Left forelimb (tissue), 1 donor: ENCODE measurements around the gene SUGT1.
"Not testable (repeated sequence)": the region's sequence is repeated elsewhere in the genome, so short reads cannot be mapped to it uniquely, and the experiment has no call there.

Source experiments
- DNase-seq: peaks from one replicate; pipeline ENCODE4 v3.0.0-alpha.2; 2018; ENCODE audit warnings: low spot score

SUGT1 gene

DNA sequence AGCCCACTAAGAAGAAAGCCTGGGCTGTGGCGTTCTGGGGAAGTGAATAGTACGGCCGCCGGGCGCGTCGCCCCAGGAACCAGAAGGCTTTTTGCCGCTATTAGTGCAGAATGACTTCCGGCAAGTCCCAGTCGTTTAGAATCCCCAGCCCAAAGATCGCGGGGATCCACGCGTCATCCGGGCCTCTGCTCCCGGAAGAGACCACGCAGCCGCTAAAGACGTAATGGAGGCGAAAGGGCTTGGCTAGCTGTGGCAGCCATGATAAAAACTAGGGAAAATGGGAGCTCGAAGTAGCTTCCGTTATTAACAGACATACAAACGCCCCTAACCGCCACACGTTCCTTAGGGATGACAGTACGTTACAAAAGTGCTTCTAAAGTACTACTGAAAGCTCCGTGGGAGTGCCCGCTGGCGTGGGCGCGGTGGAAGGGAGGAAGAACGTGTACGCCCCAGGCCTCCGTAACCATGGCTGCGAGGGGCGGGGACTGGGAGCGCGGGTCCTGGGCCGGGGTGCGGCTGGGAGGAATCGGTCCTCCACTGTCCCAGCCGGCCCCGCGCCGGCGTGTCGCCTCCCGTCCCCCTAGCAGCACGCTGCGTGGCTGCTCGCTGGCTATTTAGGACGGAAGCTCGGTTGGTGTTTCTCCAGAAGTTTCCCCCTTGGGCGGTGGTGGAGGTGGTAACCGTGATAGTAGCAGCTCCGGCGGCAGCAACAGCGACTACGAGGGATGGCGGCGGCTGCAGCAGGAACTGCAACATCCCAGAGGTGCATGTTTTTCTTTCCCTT is at the start of gene SUGT1:
SUGT1 (plus strand) TSS at position 641 of the 784 bp plus-strand sequence; CDS start at position 726, 85 bp downstream.
- DNase-seq = peak; percentile 99

- DNase-seq = not testable (repeated sequence)
Measured at GRCh38 chr13:52603316-52603715, 49.3 kb upstream of the SUGT1 start.

DNA sequence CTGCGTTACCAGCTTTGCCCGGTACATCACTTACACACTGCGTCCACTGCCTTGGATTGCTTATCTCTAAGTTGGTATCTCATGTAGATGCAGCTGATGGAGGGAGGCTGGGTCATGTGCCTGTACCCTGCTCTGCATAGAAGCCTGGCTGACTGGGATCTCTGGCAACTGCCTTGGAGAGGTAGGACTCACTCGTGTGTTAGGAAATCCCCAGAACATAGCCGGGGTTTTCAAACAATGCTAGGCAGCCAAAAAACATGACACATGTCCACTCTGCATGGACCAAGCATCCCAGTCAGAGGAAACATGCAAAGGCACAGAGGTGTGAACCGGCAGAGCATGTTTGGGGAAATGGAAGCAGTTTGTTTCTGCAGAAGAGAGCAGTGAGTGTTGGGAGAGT is 46.5 kb upstream of the SUGT1 start:
- DNase-seq = not testable (repeated sequence)

DNA sequence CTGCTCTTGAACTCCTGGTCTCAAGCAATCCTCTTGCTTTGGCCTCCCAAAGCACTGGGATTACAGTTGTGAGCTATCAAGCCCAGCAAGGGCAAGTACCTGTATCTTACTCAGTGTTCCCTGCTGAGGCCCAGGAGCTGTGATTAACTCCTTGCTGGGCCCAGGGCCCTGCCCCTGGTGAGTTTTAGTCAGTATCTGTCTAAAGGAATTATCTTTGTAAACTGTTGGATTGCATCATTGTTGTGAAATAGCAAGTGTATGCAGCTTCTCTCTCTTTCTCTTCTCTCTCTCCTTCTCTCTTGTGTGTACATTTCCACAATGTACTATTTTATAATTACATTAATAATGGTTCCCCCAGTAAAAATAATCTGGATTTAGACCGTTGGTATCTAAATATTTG is 45.8 kb upstream of the SUGT1 start:
- not testable (repeated sequence) for DNase-seq

GRCh38 chr13:52608184-52608583 is 44.5 kb upstream of the SUGT1 start:
- DNase-seq = not testable (repeated sequence)

DNA sequence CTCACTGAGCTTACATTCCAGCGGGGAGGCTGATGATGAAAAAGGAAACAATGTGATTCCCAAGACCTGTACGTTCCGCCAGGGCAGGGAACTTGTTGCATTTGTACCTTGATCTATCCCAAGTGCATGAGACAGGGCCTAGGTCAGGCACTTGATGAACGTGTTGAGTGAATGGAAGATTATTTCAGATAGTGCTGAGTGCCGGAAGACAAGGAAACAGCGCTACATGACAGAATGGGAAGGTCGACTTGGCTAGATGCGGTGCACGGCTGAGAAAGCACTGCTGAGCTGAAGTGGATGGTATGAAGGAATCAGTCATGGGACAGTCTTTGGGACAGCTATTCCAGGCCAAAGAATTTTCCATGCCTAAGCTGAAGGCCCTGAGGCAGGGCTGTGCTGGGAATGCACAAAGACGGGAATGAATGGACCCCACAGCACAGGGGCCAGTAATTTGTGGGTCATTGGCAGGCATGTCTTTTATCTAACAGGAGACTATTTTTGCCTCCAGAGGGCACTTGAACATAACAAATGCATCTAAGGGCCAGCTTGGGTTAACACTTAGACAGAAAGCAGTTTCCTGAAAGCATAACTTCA is 43.5 kb upstream of the SUGT1 start:
- not testable (repeated sequence) for DNase-seq

DNA sequence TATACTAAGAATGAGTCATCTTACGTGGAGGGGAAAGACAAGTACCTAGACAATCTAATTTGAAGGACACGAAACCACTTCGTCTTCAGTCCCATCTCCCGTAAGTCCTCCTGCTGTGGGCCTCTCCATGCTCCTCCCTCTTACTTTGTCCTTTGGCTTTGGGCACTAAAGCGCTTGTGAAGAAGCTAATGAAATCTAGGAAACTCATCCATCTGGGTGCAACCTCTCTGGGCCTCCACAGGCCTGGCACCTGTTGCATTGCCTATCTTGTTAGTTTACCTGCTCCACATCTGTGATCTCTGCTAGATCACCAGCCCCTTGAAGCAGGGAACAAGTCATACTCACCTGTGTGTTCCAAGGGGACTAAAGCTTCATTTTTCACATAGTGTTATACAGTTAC is 42.5 kb upstream of the SUGT1 start:
- not testable (repeated sequence) for DNase-seq

DNA sequence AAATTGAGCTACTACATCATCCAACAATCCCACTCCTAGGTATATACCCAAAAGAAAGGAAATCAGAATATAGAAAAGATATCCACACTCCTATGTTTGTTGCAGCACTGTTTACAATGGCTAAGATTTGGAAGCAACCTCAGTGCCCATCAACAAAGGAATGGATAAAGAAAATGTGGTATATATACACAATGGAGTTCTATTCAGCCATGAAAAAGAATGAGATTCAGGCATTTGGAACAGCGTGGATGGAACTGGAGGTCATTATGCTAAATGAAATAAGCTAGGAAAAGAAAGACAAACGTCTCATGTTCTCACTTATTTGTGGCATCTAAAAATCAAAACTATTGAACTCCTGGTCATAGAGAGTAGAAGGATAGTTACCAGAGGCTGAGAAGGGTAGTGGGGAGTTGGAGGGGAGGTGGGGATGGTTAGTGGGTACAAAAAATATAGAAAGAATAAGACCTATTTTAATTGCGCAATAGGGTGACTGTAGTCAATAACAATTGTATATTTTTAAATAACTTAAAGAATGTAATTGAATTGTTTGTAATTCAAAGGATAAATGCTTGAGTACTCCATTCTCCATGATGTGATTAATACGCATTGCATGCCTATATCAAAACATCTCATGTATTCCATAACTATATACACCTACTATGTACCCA is 37.4 kb upstream of the SUGT1 start:
- no peak for DNase-seq

DNA sequence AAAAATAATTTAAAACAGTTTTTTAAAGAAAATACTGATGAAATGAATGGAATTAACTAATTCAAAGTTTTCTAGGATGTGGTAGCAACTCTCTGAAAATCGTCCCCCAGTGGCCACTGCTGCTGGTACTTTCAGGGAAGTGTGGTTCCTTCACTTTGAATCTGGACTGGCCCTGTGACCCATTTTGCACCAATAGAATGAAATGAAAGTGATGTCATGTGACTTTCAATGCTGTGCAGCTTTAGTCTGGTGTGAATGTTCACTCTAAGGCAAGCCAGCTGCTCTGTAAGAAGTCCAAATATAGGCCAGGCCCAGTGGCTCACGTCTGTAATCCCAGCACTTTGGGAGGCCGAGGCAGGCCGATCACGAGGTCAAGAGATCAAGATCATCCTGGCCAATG is 36.8 kb upstream of the SUGT1 start:
- no peak for DNase-seq

DNA sequence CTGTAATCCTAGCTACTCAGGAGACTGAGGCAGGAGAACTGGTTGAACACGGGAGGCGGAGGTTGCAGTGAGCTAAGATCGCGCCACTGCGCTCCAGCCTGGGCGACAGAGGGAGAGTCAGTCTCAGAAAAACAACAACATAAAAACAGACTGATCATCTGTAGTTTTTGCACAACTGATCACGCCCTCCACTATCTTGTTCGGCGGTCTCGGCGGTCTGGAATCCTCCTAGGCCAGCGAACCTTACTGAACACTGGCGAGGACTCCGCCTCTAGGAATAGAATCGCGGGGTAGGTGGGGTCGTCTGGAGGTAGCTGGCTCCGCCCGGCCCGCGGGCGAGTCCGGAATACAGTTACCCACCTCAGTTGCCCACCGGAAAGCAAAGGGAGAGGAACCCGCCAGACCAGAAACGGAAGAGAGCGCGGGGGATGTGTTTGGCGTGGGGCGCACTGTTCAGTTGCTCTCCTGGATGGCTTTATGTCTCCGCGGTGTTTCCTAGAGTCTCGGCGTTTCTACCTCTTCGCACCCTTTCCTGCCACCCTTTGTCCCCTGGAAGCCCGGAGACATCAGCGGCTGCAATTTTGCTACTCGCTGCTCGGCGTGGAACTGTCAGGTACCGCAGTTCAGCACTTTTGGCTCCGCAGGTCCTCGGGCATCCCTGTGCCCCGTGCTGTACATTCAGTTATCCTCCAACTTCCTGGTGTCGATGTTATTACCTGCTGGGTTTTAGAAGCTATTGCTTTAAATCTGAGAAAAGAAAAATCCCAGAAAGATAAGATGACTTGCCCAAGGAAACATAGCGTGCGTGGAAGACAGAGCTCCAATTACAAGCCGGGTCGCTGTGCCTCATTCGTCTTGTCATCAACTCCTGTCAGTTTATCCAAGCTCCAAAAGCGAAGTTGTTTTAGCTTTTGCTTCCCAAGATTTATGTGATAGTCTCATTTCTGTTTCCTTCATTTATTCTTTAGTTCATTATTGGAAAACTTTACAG is 35.3 kb upstream of the SUGT1 start:
- DNase-seq = peak; percentile 88

DNA sequence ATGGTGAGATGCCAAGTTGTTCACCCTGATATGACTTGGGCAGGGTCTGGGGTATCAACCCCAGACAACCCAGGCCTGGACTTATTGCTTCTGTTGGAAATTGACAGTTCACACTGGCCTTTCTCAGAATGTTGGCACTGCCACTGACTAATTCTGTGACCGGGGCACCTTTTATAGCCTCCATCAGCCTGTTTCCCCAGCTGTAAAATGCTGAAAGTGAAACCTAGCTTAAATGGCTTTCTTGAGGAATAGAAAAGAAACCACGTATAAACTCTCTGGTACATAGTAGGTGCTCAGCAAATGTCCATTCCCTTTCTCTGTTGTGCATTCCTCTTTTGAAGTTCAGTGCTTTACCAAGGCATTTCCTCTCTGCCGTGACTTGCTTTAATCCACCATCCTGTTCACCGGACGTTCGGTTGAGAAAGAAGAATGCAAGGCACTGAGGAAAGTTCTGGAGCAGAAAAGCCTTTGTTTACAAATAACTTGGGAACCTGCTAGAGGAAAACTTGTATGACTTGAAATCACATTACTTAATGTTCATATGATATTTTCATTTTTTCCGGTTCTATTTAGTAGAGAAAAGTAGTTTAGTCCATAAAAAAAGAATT is 21.4 kb upstream of the SUGT1 start:
- DNase-seq = not testable (repeated sequence)

DNA sequence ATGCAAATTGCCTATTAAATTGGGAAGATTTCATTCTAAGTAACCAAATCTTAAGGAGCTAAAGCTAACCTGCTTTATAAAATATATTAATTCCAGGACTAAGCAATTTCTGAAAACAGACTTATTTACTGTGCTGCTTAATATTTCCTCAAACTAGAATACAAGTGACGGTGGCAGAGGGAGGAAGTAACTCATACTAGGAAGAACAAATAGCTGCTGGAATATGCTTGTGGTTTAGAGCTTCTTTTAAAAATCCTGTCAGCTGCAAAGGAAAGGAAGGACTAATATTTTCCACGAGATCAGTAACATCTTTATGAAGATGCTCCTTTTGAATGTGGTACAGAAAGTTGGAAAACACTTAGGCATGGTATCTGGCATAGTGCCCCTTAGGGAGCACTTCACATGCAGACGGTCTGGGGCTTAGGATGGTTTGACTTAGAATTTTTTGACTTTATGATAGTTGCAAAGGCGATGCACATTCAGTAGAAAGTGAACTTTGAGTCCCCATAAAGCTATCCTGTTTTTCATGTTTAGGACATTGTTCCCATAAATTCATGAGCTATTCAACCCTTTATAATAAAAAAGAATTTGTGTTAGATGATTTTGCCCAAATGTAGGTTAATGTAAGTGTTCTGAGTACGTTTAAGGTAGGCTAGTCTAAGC is 13.8 kb upstream of the SUGT1 start:
- DNase-seq = no peak

DNA sequence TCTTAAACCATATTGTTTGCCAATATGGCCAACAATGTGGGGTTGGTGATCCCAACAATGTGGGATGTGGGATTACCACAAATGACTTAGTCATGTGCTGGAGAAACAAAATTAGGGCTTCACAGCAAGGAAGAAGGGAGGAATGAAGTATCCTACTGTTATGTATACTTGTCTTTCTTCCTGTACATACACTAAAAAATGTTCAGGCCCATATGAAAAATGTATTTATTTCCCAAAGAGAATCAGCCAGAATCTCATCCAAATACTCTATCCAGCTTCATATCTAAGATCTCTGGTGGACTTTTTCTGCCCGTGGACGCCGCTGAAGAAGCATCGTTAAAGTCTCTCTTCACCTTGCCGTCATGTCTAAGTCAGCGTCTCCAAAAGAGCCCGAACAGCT is 10.5 kb upstream of the SUGT1 start, which contains the start of gene HNRNPA1L2:
HNRNPA1L2 (plus strand) TSS at position 301 of the 400 bp plus-strand sequence; CDS start at position 363, 62 bp downstream.
- DNase-seq = no peak

DNA sequence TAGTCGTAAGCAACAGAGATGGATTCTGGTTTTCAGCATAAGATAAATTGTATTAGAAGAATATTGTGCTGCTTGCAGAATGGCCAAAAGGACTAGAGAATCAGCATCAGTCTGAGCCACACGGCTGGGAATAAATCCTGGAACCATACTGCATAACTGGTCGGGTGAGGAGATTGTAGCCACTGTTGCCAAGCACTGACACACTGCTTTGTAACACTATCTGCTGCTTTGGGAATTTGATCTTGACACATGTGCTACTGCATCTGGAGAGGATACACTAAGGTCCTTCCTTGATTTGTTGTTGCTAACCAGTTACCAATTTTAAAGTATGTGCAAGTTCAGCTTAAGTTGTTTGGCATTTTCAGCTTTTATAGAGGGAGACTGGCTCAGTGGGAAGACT is 8.5 kb upstream of the SUGT1 start:
- DNase-seq = no peak

DNA sequence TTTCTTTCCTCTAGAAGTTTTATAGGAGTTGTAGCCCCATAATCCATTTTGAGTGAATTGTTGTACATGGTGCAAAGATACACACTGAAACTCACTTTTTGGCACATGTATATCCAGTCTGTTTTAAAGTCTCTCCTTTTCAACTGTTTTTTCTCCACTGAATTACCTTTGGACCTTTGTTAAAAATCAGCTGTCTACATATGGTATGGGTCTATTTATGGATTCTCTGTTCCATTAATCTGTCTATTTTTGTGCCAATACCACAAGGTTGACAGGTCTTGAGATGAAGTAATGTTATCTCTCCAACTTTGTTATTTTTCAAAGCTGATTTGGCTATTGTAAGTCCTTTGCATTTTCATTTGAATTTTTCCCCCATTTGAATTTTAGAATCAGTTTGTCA is 5.7 kb upstream of the SUGT1 start:
- no peak for DNase-seq

GRCh38 chr13:52650731-52651130 is 1.9 kb upstream of the SUGT1 start:
- no peak for DNase-seq

- no peak for DNase-seq
Measured at GRCh38 chr13:52651897-52652195, 790 bp upstream of the SUGT1 start.

- no peak for DNase-seq
Measured at GRCh38 chr13:52652980-52653303, 306 bp downstream of the SUGT1 start.

DNA sequence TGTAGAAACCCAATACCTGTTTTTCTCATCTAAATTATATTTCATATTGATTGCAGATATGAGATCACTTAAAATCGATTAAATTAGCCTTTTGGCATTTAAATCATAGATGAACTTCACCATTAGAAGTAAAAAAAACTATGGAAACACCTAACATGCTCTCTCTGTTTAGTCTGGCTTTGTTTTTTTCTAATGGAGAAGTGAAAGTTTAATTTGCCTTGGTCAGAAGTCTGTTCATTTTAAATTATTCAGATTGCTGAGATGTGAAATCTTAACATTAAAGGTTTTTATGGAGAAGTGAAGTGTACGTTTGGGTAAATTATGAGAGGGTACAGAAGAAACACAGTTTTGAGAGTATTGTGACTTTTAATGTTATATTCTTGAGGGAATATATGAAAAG is 6.7 kb downstream of the SUGT1 start:
- DNase-seq = no peak

DNA sequence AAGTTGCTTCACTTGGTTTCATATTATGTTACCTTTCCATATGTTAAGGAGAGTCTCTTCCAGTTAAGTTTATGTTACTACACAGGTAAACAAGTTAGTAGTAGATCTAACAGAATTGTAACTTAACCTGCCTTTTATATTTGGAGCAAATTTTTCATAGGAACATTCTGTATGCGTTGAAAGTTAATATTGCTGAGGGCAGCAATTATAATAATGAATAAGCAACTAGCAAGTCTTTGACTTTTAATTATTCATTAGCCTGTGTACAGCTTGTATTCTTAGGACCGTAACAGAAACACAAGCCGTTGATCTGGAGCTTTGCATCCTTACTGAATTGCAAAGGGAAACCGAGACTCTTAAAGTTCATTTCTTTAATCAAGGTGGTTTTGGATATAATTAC is 11.6 kb downstream of the SUGT1 start:
- no peak for DNase-seq

- no peak for DNase-seq
Measured at GRCh38 chr13:52665325-52665724, 12.7 kb downstream of the SUGT1 start.
